ENCODE measurements around the gene SP8.

The SP8 gene

GRCh38 chr7:20795361-20795760 is 8.7 kb upstream of the SP8 start:
- DNase-seq (ENCODE audit: low spot score), result no peak

GRCh38 chr7:20794676-20795075 is 8.0 kb upstream of the SP8 start:
- DNase-seq (ENCODE audit: low spot score) (no peak), FAIRE-seq (no peak)

More at GRCh38 chr7:20795361-20795760, 8.7 kb upstream of the SP8 start:
- no peak for FAIRE-seq

GRCh38 chr7:20793694-20794394 is 7.2 kb upstream of the SP8 start:
- no peak for DNase-seq (ENCODE audit: low spot score)
- FAIRE-seq, result no peak

GRCh38 chr7:20793248-20793647 is 6.6 kb upstream of the SP8 start:
- no peak for FAIRE-seq
- no peak for DNase-seq (ENCODE audit: low spot score)

DNA sequence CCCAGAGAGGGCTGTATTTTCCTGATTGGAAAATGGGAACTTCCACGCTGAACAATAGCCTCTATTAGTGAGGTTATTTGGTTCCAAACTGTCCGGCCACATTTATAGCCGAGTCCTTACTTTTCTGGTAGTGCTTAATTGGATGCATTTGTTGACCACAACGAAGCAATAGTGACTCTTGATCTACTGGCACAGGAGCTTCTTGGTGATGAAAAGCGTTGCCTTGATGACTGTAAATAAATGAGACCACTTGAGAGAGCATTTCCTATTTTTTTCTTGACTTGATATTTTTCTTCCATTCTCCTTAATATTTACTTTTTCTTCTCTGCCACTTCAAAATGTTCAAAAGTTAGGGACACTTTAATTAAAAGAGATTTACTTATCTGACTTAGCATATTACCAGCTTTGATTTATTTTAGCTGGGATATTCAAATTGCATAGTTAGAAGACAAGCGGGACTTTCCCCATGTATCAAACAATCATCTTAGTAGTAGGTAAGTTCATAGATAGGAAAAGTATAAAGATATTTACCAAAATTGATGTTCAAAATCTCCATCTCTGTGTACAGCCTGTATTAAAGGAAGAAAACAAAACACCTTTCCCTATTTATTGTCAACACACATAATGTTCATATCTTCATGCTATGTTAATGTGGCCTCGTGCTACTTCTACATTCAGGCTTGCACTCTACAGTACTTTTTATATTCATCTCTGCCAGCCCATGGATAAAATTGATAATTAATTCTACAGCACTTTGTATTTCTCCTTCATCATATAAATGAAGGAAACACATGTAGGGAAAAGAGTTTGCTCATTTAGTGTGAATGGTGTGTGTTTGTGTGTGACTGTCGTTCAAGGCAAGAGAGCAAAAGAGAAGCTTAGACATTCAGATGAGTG is 5.1 kb upstream of the SP8 start:
- DNase-seq (ENCODE audit: low spot score), result no peak
- FAIRE-seq, result no peak

GRCh38 chr7:20790375-20790774 is 3.7 kb upstream of the SP8 start:
- FAIRE-seq, result no peak
- no peak for DNase-seq (ENCODE audit: low spot score)

GRCh38 chr7:20788420-20788990 is 1.8 kb upstream of the SP8 start:
- FAIRE-seq, result no peak
- no peak for DNase-seq (ENCODE audit: low spot score)

GRCh38 chr7:20787660-20788419 is 1.2 kb upstream of the SP8 start:
- no peak for DNase-seq (ENCODE audit: low spot score)
- no peak for FAIRE-seq

- DNase-seq (ENCODE audit: low spot score), result no peak
- no peak for FAIRE-seq
Measured at GRCh38 chr7:20786421-20786778, 286 bp downstream of the SP8 start.

GRCh38 chr7:20786049-20786412 is 655 bp downstream of the SP8 start:
- FAIRE-seq (no peak), DNase-seq (ENCODE audit: low spot score) (no peak)

DNA sequence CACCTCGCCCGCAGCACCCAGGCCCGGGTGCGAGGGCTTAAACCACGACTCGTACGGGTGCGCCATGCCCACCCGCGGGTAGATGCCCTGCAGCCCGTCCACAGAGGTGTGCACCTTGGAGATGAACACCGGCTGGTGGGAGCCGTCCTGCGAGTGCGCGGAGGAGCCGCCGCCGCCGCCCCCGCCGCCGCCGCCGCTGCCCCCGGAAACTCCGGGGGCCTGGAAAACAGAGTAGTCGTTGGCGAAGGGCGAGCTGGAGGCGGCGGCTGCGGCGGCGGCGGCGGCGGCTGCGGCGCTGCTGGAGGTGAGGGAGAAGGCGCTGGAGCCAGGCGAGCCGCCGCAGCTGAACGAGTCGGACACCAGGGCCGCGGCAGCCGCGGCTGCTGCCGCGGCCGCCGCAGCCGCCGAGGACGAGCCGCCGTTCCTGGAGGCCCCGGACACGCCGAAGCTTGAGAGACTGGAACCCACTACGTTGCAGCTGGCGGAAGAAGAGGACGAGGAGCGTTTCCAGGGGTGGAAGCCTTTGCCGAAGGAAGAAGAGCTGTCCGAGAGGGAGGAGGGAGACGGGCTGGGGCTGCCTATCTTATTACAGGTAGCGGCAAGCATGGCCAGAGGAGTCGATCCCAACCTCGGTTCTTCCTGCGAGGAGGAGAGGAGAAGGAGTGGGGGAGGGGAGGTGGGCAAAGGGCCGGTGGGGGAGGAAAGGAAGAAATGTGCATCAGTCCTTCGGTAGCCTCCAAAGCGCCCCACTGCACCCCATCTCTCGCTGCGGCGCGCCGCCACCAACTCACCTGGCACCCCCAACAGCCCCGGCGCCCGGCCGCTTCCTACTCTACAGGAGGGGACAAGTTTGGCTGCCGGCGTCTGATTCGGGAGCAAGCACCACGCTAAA is 1.3 kb downstream of the SP8 start:
- DNase-seq (ENCODE audit: low spot score) (no peak), FAIRE-seq (no peak)

DNA sequence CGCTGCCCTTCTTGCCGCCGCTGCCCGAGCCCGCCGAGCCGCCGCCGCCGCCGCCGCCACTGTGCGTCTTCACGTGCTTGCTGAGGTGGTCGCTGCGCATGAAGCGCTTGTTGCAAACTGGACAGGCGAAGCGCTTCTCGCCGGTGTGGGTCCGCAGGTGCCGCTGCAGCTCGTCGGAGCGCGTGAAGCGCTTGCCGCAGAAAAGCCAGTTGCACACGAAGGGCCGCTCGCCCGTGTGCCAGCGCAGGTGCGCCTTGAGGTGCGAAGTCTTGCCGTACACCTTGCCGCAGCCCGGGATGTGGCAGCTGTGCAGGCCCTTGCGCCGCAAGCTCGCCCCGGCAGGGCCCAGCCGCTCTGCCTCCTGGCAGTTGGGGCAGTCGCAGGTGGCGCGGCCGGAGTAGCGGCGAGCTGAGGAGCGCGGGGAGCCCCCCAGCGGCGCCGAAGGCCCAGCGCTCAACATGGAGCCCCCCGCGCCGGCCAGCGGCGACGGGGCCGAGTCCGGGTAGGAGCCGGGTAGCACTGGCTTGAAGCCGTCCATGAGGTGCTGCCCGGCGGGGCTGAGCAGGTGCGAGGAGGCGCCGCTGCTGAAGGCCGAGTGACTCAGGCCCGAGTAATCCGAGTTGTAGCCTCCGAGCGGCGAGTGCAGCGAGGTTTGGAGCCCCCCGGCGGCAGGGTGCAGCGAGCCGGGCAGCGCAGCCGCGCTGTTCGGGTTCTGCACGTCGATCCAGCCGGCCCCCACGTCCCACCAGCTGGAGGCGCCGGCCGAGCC is 2.1 kb downstream of the SP8 start:
- FAIRE-seq (no peak), DNase-seq (ENCODE audit: low spot score) (no peak)

DNA sequence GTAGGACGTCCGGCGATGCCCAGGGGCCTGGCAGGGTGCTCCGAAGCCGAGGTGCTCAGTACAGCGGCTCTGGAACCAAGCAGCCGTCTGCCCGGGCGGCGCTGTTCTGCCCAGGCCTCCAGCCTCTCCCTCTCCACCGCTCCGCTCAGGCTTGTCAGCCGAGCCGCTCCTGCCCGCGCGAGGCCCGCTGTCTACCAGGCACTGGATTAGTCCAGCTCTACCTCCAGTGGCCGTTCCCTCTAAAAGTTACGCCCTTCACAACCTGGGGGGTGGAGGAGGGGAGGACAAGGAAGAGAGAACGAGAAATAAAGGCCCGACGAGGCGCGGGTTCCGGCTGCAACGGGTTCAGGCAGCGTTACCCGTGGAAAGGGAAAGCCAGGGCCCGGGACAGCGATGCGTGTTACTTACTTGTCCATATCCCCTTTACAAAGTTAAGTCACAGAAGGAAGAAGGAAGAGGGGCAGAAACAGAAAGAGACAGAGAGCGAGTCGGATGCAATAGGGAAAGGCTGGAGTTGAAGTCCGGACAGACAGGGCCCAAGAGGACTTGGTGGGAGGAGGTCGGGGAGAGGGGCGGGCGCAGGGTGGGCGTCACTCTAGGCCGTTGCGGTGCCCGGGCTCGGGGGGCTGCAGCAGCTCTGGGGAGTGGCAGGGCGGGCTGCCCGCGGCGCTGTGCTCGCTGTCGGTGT is 2.8 kb downstream of the SP8 start:
- FAIRE-seq, result no peak

GRCh38 chr7:20783125-20783699 is 3.5 kb downstream of the SP8 start:
- no peak for FAIRE-seq
- no peak for DNase-seq (ENCODE audit: low spot score)

More for the DNA sequence above, 2.8 kb downstream of the SP8 start:
- DNase-seq (ENCODE audit: low spot score), result no peak

DNA sequence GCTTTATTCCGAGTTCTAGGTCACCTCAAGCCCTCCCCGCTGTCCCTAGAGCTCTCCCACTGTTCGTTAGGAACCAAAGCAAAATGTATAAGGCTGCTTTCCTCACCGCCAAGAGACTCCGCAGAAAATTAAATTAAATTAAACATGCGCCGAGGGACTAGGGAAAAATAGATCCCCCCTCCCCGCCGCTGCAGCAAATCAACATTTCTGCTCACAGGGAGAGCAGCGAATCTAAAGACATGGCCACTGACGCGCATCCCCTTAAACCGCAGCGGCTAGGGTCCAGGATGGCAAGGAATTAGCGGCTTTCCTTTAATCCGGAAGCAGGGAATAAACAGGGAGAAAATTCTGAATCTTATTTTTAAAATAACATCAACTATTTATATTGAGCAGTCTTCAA is 7.6 kb downstream of the SP8 start:
- no peak for DNase-seq (ENCODE audit: low spot score)
- FAIRE-seq, result no peak

DNA sequence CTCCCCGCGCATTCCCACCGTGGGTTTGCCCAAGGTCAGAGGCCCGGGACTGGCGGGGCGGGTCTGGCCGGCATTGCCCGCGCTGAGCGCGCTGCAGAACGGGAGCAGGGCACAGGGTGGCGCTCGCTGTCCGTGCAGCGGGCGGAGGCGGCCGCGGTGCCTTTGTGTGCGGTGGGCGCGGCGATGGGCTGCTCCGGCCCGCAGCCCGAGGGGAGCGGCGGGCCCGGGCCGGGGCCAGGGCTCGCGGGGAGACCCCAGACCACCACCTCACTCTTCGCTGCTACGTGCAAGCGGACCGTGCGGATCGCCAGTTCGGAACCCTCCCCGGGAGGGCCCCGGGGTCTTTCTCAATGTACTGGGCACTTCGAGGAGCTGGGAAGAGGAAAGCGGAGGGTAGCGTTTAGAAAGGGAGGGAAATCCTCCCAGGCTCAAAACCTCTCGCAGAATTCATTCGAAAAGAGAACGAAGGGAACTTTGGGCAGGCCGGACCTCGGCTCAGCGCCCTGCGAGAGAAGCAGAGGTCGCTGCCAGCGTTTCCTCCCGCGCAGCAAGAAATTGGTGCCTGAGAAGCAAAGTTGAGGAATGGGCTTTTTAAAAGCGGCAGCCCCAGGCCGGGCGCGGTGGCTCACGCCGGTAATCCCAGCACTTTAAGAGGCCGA is 8.5 kb downstream of the SP8 start:
- DNase-seq (ENCODE audit: low spot score) (no peak), FAIRE-seq (no peak)

- no peak for FAIRE-seq
- no peak for DNase-seq (ENCODE audit: low spot score)
Measured at GRCh38 chr7:20777377-20778062, 9.2 kb downstream of the SP8 start.

DNA sequence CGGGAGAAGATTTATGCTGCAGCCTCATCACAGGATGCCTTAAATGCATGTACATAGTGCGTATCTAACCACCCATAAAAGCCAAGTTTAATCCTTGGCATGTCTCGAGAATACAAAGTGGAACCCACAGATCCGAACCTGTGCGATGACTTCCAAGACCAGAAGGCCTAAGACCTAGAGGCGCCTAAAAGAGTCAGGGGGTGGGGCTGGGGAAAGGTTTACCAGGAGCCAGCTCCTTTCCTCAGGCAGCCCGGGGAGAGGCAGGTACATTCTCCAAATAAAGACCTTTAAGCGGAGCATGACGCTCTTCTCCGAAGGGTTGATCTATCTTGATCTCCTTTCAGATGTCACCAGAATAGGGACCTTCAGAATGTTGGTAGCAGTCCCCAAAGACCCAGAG is 9.7 kb downstream of the SP8 start:
- DNase-seq (ENCODE audit: low spot score) (no peak), FAIRE-seq (no peak)

Data from RCC 7860 (cell line).